NCI-H128 (cell line): Measurements from ENCODE around the gene TNIP1.

Experiments used
- DNase-seq: peaks from one replicate; lab custom pipeline; 2025; ENCODE audit not compliant: unreplicated experiment; lab: John Stamatoyannopoulos, UW

TNIP1 gene

DNA sequence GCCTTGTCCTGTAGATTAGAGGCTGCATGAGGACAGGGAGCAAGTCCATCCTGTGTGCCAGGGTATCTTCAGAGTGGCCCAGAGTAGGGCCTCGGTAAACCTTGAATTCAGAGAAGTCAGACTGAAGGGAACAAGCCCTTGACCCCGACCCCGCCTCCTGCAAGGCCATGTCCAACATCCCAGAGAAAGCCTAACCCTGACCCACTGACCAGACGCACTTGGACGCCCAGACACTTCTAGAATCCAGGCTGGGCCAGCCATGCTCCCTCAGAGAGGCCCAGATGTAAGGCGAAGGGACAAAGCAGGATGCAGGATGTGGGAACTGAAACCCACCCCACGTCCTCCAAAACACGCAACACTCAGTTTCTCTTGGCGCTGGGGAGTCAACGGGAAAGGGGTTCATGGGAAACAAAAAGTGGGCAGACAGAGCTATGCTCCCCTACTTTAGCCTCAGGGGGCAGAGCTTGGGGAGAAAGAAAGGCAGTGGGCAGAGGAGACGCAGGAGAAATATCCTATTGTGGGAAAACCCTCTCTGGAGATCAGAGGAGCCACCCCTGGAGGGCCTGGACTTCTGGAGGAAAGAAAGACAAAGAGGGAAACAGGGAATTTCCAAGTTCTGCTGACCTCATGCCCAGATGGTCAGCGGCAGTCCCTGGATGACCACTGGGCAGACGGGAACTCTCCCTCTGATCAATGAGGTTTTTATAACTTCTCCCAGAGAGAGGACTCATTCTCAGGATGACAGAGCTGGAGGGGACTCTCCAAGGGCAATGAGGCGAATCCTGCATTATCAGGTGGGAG is 13.0 kb downstream of the TNIP1 start:
- DNase-seq = no peak

DNA sequence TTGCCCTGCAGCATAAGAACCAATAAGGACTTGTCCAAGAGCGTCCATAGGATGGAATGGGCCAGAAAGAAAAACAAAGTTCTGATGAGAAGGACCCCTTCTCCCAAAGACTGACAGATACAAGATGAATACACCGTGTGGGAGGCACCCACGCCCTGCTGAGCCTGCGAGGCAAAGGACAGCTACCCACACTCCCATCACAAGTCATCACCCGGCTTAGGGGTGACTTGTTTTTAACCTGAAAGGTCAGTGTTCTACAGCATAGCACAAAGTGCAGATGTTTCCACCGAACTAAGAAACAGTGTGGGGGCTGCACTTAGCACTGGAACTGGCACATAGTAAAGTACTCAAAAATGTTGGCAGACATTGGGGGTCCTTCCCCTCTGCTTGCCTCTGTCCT is 13.9 kb downstream of the TNIP1 start:
- DNase-seq = no peak

DNA sequence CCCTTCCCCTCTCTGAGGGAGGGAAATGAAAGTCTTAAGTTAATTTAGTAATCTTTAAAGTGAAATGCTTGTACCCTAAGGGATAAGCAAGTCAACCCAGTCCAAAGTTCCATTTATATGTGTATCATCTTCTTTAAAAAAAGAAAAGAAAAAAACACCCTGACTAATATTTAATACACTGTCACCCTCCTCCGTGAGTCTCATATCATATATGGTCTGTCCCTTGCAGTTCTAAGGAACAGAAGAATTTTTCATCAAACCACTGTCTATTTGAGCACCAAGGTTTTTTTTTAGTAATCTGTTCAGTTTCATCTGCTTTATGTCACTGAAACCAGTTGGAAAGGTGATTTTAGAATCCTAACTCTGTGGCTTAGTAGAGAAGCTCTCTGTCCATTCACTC is 15.2 kb downstream of the TNIP1 start:
- DNase-seq = no peak

DNA sequence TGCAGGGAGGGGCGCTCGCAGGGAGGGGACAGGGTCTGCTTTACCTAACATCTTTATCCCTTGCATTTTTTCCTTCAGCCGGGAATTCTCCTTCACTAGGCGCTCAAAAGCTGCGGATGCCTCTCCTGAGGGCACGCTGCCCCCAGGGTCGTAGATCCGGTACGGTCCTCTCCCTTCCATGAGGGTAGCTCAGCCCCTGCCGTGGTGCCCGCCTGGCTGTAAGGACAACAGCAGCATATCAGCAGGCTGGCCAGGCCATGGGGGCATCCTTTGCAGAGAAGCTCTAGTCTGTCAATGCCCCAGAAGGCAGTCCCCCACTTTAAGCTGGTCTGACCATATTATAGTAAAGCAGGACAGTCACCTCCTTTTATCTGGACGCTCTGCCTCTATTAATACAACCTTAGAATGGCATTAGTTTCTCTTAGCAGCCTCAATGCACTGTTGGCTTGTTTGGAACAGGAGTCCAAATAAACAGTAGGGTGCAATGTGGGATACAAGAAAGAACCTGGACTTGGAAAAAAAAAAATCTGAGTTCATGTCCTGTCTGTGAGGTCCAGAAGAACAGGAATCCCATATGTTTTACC is 15.8 kb downstream of the TNIP1 start:
- no peak for DNase-seq

DNA sequence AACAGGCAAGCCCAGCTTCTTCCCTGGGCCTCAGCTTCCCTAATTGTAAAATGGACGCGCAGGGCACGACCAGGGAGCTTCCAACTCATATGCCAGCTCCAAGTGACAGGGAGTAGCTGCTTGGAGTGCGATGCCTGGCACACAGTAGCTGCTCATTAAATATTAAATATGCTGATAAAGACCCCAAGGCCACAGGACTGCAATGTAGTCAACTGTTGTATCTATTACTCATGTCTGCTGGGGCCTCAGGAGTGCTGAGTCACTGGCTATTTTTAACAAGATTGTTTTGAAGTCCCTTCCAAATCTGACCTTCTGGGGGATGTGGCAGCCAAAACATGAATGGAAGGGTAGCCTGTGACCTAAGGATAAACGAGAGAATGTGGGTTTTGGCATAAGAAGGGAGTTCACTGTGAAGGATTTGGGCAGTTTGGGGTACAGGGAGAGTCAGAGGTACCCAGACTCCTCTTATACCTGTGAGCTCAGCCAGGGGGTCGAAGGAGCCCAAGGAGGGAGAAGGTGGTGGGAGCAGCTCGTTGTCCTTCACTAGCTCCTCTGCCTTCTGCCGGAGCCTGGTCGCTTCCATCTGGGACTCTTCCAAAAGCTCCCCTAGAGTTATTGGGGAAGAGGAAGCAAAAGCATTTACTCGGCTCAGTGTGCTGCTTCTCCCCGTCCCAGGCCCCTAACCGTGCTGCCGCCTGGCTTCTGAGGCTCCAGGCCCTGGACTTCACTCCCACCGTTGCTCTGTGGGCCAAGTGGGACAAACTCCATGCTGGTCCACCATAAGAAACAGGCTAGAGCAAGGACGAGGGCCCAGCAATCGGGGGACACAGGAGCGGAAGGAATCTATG is 17.5 kb downstream of the TNIP1 start:
- DNase-seq = no peak

DNA sequence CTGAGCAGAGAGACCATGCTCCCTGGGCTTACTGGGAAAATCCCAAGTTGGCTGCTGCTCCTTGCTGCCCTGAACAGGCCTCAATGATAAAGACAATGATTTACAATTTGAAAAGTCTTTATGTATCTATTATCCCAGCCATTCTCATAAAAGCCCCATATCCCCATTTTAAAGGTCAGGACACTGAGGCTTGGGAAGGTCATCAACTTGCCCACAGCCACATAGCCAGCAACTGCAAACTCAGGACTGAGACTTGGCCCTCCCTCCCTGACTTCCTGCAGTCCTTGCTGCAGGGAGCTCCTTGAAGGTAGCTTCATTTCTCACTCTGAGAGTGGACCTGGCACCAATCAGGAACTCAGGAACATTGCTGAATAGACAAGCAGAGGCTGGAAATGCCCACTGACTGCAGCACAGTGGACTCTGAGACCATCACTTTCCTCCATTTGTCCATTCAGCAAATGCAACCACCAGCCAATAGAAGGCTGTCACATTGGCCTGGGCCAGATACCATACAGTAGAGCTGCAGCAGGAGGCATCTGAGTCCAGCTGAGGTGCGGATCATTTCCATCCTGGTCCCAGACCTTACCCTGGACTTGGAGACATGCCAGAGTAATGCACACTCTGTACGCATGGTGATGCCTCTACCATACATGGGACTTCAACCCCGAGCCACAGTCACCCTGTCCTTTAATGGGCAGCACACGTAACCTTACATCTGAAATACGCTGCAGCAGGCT is 18.3 kb downstream of the TNIP1 start:
- DNase-seq = no peak

DNA sequence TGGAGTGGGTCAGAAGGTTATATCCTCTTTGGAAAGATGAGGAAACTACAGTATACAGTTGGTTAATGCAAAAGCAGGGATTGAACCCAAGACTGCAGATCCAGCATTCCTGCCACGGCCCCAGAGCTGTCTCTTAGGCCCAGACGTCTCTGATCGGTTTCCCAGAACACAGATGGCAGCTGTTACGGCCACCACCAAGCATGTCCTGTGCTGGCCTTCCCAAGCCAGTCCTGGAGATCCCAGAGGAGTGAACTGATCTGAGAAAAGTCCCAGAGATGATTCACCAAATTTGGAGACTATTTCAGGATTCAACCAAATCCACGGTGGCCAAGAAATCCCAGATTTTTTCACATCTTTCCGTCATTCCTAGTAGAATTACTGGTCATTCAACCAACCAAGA is 20.1 kb downstream of the TNIP1 start:
- DNase-seq = no peak

DNA sequence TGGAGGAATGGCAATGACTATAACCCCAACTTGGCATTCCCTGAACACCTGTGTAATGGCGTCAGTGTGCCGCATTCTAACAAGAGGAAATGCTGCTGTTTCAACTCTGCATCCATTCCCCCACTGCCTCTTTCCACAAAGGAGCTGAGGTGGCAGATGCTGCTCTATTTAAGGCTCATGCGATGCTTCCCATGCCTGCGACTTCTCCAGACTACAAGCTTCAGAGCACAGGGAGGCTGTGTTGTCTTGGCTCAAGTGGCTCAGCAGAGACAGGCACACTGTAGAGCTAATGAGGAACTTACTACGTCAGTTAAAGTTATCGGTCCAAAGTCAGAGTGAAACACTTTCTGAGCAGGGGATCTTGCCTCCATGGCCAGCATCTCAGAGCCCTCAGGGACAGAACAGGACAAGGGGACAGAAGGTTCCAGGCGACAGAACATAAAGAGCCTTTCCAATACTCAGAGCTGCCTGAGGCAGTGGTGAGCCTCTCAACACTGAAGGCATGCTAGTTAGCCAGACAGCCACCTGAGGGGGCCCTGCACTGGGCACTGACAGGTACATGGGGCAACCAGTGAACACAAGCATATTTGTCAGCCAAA is 21.8 kb downstream of the TNIP1 start:
- no peak for DNase-seq

DNA sequence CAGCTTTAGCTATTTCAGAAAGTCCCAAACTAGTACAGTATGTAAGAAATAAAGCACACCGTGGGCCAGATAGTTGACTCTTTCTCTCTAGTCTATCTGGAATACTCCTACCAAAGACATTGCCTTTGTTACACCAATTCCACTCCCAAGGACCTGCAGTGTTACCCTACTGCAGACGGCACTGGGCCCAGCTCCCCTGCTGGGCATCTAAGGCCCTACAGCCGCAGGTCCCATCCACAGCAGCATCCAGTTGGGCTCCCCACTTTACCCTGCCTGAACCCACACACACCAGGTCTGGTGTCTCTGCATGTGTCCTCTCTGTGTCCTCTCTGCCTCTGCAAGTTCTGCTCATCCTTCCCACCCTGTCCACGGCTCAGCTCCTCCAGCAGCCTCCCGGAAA is 22.5 kb downstream of the TNIP1 start:
- DNase-seq = no peak

DNA sequence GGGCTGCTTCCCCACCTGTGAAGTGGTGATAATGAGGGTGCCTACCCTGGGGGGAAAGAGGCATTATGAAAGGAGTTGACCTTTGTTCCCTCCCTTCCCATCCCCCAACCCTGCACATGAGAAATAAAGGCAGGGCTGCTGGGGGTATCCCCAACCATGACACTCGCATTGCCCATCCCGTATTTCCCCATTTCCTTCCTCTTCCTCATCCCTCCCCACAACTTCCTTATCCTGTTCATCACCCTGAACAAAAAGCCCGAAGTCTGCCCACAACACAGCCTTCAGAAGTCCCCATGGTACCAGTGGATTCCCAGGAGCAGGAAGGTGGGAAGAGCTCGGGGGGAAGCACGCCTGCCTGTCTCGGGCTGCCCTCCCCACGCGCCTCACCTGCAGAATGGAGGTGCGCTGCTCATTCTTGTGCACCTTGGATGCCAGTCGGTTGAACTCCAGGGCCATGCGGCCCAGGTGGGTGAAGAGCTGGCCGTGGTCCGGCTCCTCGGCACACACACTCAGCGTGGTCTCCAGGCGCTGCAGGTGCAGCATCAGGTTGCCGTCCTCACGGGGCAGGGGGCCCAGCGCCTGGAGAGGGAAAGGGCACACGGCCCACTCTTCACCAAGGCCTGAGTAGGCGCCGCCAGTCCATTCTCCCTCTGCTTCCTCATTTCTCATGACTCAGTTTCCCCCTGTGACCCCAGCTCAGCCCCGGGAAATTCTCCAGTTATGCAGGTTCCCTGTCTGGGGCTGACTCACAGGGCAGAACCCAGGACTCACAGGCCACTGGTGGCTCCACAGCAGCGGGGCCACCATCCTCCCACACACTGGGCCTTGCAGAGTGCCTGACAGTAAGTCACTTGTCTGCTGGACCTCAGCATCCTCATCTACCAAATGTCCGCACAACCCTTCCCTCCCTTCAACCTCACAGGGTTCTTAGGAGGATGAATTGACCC is 24.2 kb downstream of the TNIP1 start:
- no peak for DNase-seq

DNA sequence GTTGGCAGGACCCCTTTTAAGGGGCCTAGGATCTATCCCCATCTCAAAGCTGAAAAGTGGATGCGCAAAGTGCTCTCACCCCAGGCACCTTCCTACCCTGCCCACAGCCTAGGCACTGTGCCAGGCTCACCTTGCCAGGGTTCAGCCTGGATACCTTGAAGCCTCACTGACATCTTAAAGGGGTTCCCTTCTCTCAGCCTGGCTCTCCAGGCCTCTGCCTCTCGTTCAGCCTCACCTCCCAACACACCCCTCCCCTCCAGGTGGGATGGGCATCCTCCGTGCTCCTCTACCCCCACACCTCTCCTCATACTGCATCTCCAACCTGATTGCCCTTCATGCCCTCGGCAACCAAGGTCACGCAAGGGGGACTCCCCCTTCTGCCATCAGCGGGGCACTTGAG is 25.5 kb downstream of the TNIP1 start:
- no peak for DNase-seq

DNA sequence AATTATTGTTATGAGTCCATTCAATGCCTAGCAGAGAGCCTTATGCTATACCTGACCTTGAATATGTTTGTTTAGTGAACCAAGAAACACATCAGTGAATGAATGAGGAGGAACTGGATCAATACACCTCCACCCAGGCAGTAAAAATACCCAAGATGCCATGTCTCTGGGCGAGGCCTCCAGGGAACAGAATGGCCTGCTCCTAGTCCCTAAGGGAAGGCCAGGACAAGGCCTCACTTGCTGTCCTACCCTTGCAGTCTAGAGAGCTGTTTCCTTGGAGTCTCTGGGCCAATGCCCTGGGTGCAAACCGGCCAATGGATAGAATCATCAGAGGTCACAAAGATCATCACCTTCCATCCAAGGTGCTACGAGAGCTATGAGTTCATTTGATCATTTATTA is 26.1 kb downstream of the TNIP1 start:
- no peak for DNase-seq

DNA sequence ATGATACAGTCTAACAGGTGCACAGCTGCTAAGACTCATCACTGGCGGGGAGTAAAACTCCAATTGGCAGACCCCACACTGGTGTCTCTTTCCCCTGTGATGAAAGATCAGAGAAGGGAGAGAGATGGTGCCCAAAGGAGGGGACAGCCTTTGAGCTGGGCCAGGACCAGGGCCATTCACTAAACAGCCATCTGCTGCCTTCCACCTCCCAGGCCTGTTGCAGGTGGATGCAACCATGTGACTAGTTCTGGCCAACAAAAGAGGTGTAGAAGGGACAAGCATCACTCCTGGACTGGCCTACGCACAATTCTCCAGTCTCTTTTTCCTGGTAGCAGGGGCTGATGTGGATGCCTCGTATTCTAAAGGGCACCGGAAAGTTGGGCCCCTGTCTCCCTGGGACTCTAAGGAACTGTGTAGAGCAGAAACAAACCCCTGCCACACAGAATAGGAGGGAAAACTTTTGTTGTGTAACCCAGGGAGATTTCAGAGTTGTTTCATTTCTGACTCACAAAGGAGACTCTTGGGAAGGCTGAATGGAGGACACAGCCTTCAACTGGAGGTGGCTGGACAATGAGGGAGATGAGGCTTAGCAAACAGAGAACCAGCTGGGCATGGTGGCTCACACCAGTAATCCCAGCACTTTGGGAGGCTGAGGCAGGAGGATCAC is 26.9 kb downstream of the TNIP1 start:
- DNase-seq = no peak

DNA sequence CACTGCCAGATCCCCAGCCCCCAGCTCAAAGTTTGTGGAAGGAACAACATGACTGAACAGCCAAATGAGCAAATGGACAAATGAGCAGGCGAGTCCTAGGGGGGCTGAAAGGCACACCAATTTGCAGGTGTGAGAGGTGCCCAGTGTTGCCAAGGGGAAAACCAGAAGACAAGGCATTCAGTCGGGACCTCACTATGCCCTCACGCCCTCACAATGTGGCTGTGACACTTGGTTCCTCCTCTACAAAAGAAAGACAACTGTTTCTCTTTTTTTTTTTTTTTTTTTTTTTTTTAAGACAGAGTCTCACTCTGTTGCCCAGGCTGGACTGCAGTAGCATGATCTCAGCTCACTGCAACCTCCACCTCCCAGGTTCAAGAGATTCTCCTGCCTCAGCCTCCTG is 28.0 kb downstream of the TNIP1 start:
- DNase-seq = no peak

DNA sequence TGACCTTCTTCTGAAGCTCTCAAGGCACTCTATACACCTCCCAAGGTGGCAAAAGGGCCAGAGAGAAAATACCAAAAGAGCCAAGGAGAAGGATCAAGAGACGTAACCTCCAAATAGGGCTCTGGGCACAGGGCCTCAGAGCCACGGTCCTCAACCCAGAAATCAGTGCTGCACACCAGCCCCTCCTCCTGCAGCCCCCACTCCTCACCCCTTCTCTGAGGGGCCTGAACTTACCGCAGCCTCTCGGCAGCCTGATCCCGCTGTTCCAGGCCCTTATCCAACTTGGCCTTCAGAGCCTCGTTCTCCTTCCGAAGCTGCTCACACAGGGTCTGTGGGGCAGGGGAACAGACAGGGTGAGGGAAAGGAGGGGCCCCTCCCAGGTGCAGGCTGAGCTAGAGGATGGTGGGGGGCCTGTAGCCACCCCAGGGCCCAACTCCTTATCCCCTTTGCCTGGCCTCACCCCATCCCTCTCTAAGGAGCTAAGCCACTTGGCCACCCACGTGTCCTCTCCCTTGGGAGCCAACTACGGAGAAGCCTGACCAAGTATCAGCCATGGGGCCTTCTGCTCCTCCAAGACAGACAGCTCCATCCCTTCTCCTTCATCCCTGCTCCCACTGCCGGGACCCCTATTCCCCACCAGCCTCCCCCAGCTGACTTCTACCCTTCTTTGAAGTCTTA is 28.8 kb downstream of the TNIP1 start:
- no peak for DNase-seq

DNA sequence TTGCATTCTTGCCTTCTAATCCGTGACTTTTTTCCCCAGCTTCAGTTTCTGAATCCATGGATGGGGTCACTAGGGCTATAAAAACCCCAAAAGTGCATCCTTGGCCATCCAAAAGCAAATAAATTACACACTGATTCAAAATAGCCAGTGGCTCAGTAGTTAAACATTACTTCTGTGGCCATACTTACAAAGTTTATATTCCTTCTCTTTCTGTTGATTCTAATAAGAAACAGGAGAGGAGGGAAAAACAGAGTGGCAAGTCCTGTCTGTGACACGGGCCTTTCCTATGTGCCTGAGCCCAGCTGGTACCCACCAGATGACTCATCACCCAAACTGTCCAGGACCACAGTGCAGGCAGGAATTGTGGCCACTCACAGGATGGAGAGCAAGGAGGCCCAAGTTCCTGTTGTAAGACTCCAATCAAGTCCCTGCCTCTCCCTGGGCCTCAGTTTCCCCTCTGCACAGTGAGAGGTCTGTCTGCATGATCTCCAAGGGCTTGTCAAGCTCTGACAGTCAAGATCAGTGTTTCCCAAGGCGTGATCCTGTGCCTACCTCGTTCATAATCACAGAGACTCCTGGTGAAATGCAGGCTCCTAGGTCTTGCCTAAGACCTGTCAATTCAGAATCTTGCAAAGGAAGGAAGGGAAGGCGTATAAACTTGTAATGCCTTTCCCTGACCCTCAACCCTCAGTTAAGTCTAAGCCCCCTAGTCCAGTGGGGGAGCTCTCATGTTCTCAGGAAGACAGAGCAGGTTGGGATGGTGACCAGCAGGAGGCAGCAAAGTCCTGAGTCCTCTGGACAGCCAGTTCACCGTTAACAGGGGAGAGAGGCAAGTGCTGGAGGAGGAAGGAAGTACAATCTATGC is 29.5 kb downstream of the TNIP1 start:
- no peak for DNase-seq

DNA sequence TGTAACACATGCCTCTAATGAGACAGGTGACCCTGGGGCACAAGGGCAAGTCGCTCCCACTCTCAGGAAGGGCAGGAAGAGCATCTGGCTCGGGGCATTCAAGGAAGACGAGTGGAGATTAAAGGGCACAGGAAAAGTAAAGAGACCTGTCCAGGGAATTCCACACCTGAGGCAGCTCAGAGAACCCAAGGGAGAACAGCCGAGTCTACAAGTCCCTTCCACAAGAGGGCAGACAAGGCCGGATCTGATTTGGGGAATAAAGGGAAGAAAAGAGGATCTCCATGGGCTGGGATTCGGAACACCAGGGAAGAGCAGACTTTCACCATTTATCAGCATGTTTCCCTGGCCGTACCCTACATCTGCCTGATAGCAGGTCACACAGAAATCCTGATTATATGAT is 32.3 kb downstream of the TNIP1 start:
- no peak for DNase-seq
